GM12878 (cell line): ENCODE measurements around the gene DYNC1I1. TPM values are rescaled to one million over a fixed set of nuclear protein-coding genes. Genes with fewer than 3 reads are reported as not detected.

Experiments
- ATAC-seq: fragments of 200-7000 bp; cut with Tn5 transposase; 3 replicates; pipeline ENCODE4 v1.9.1; 2020; ENCODE audit warnings: mild to moderate bottlenecking, moderate library complexity
- BruUV-seq: library from RNA; stranded (reverse); fragments of 400-500 nt; replicated peaks from 2 replicates; lab custom pipeline; 2021; lab: Mats Ljungman, UMichigan
- CTCF ChIA-PET: fragments of 300-600 bp; sonication (Branson Sonifier 250); formaldehyde crosslinking; extraction: SDS; loops from one replicate; lab custom pipeline; 2021; ENCODE audit warnings: inconsistent platforms; lab: Yijun Ruan, JAX
- POLR2A ChIA-PET: fragments of 350-600 bp; formaldehyde crosslinking; extraction: SDS; loops from one replicate; lab custom pipeline; 2021; ENCODE audit warnings: inconsistent platforms; lab: Charles Lee
- RAD21 ChIA-PET: fragments of 300-600 bp; sonication (Branson Sonifier 250); formaldehyde crosslinking; loops from one replicate; lab custom pipeline; 2023; ENCODE audit warnings: antibody characterized with exemption; ENCODE audit not compliant: unreplicated experiment; lab: Charles Lee
- SMC1A ChIA-PET: fragments of 300-600 bp; sonication (Branson Sonifier 250); formaldehyde crosslinking; loops from one replicate; lab custom pipeline; 2023; ENCODE audit not compliant: unreplicated experiment, uncharacterized antibody; lab: Charles Lee
- DNase-seq: peaks from one replicate; pipeline ENCODE4 v3.0.0-alpha.2; 2011; ENCODE audit warnings: low read depth, low spot score
- FAIRE-seq: peaks from 3 replicates; lab custom pipeline; 2011; peaks lifted over from hg19 to GRCh38; lab: Jason Lieb, UNC
- H2AFZ ChIP-seq: 2 replicates; pipeline ENCODE4 v1.6.0; 2011; ENCODE audit warnings: low read depth, low read length, control low read depth; ENCODE audit not compliant: control insufficient read depth
- H3K27ac ChIP-seq: 2 replicates; pipeline ENCODE4 v1.5.1; 2011; ENCODE audit warnings: control low read depth; ENCODE audit not compliant: control insufficient read depth, insufficient read depth
- H3K27me3 ChIP-seq, 2 experiments: replicated peaks in 1 of 2; 2 replicates each; pipeline versions ENCODE4 v1.6.0 to v1.6.1; 2011; ENCODE audit warnings: low read length in 1 of 2; ENCODE audit not compliant: control insufficient read depth in 2 of 2, insufficient read depth in 2 of 2
- H3K36me3 ChIP-seq, 2 experiments: 2 replicates each; pipeline ENCODE4 v1.5.1; 2011; ENCODE audit warnings: low read length in 1 of 2; ENCODE audit not compliant: control insufficient read depth in 2 of 2, insufficient read depth in 2 of 2
- H3K4me1 ChIP-seq: 2 replicates; pipeline ENCODE4 v1.6.1; 2011; ENCODE audit warnings: mild to moderate bottlenecking, low read length, moderate library complexity, mixed read lengths; ENCODE audit not compliant: control insufficient read depth, insufficient read depth
- H3K4me2 ChIP-seq: 2 replicates; pipeline ENCODE4 v1.6.0; 2011; ENCODE audit warnings: control low read depth; ENCODE audit not compliant: control insufficient read depth, insufficient read depth
- H3K4me3 ChIP-seq: fragments of 200-600 bp; sonication (generic); 2 replicates; pipeline ENCODE4 v1.5.1; 2016
- H3K79me2 ChIP-seq: 2 replicates; pipeline ENCODE4 v1.6.0; 2011; ENCODE audit warnings: low read length; ENCODE audit not compliant: control insufficient read depth, insufficient read depth
- H3K9ac ChIP-seq: 2 replicates; pipeline ENCODE4 v1.8.0; 2011; ENCODE audit warnings: low read length, control low read depth, mixed read lengths; ENCODE audit not compliant: control insufficient read depth, insufficient read depth
- H3K9me3 ChIP-seq: replicated peaks from 3 replicates; pipeline ENCODE4 v1.5.1; 2011; ENCODE audit warnings: mild to moderate bottlenecking, low read length; ENCODE audit not compliant: control insufficient read depth, insufficient read depth
- H4K20me1 ChIP-seq: 2 replicates; pipeline ENCODE4 v1.6.0; 2011; ENCODE audit not compliant: control insufficient read depth, insufficient read depth
- ATF3 ChIP-seq: IDR thresholded peaks from 2 replicates; pipeline ENCODE4 v1.6.1; 2011; ENCODE audit warnings: low read depth, mild to moderate bottlenecking, low read length, moderate library complexity, borderline replicate concordance; ENCODE audit errors: extremely low read depth
- CBX3 ChIP-seq: fragments of 200-600 bp; sonication (generic); IDR thresholded peaks from 2 replicates; pipeline ENCODE4 v1.6.1; 2016; ENCODE audit warnings: low read depth, borderline replicate concordance
- CHD4 ChIP-seq: fragments of 200-600 bp; sonication (generic); IDR thresholded peaks from 2 replicates; pipeline ENCODE4 v1.6.1; 2016; ENCODE audit warnings: mild to moderate bottlenecking
- HDAC6 ChIP-seq: fragments of 200-600 bp; sonication (generic); IDR thresholded peaks from one replicate; pipeline ENCODE4 v1.8.0; 2017; ENCODE audit warnings: antibody characterized with exemption; ENCODE audit not compliant: unreplicated experiment
- MEF2A ChIP-seq: IDR thresholded peaks from 2 replicates; pipeline ENCODE4 v1.6.1; 2011; ENCODE audit warnings: low read depth, mild to moderate bottlenecking, low read length, moderate library complexity; ENCODE audit not compliant: insufficient read depth
- NR2C1 ChIP-seq: fragments of 450-650 bp; IDR thresholded peaks from 2 replicates; pipeline ENCODE4 v1.6.1; 2017; ENCODE audit warnings: antibody characterized with exemption, mild to moderate bottlenecking, moderate library complexity
- PAX5 ChIP-seq: IDR thresholded peaks from 2 replicates; pipeline ENCODE4 v1.6.1; 2011; ENCODE audit warnings: low read depth, low read length, borderline replicate concordance
- POLR2AphosphoS2 ChIP-seq: IDR thresholded peaks from 2 replicates; pipeline ENCODE4 v1.6.1; 2011; ENCODE audit warnings: low read depth, mild to moderate bottlenecking, low read length, improper control_type of control experiment, moderate library complexity
- SP1 ChIP-seq: IDR thresholded peaks from one replicate; pipeline ENCODE4 v1.6.1; 2011; ENCODE audit warnings: low read depth, low read length
- TARDBP ChIP-seq: IDR thresholded peaks from 2 replicates; pipeline ENCODE4 v1.6.1; 2016; ENCODE audit warnings: borderline replicate concordance
- TCF7 ChIP-seq: IDR thresholded peaks from 2 replicates; pipeline ENCODE4 v1.6.1; 2014; ENCODE audit warnings: antibody characterized with exemption, borderline replicate concordance
- WRNIP1 ChIP-seq: IDR thresholded peaks from 2 replicates; pipeline ENCODE4 v1.6.1; 2011; ENCODE audit warnings: low read depth, low read length, improper control_type of control experiment, borderline replicate concordance
- ZBTB40 ChIP-seq: fragments of 450-650 bp; IDR thresholded peaks from 2 replicates; pipeline ENCODE4 v1.6.1; 2016; ENCODE audit warnings: mild to moderate bottlenecking, moderate library complexity, borderline replicate concordance
- ZNF687 ChIP-seq: fragments of 450-650 bp; IDR thresholded peaks from 2 replicates; pipeline ENCODE4 v1.6.1; 2017; ENCODE audit warnings: mild to moderate bottlenecking, moderate library complexity
- WGBS: methylation state at CpG from one replicate; pipeline ENCODE4 v1.1.6; 2016; ENCODE audit warnings: low lambda C conversion rate; ENCODE audit not compliant: insufficient replicate concordance, insufficient coverage; ENCODE audit errors: missing lambda C conversion rate; 5-methylcytosine and 5-hydroxymethylcytosine counted together
- in situ Hi-C: fragments of 300-500 bp; cut with MboI; formaldehyde crosslinking; loops from 9 replicates; pipeline ENCODE4 v1.14.3; 2018; ENCODE audit warnings: mixed read lengths
- intact Hi-C: fragments of 100-400 bp; cut with micrococcal nuclease; formaldehyde crosslinking; loops from one replicate; pipeline ENCODE4 v1.14.2; 2022; ENCODE audit not compliant: unreplicated experiment
- polyA plus RNA-seq, 11 experiments: library from polyadenylated mRNA; depleted of rRNA in 4 of 11; unstranded in 6 of 11; stranded (reverse) in 5 of 11; fragments of >200 nt; fragmentation: Nextera tagmentation in 4 of 11; fragmentation: Illumina TruSeq in 1 of 11; extraction: Ambion mirVana in 4 of 11; extraction: Trizol in 1 of 11; gene quantifications; 1 replicate in 1 of 11; 2 replicates in 10 of 11; pipeline versions ENCODE4 v1.2.1 to v1.2.3, GENCODE V29; 2011 to 2016; ENCODE audit warnings: inconsistent platforms in 2 of 11, missing spikeins in 2 of 11, low read depth in 1 of 11
- total RNA-seq, 4 experiments: library from RNA; depleted of rRNA in 3 of 4; stranded (reverse); fragments of >200 nt in 3 of 4; fragmentation: Illumina TruSeq in 1 of 4; extraction: Trizol in 1 of 4; gene quantifications; 2 replicates each; pipeline versions ENCODE4 v1.2.1 to v1.2.3, GENCODE V29; 2013 to 2021

DYNC1I1 gene
- total and polyA plus RNA-seq, 10 of the 15 experiments (the other 5 are each of a cell fraction or from before 2014, with no cell fraction given), result 0.05 to 0.91 (median 0.14) TPM; not detected in 3

GRCh38 chr7:95749044-95749443 lies 23.3 kb upstream of the DYNC1I1 start:
- SMC1A ChIA-PET, result no interaction called here
- H4K20me1 ChIP-seq, result no peaks in the 10 kb centered on the region
- no peak overlapping the region for H3K27ac ChIP-seq
- ATAC-seq (no peak), DNase-seq (no peak), FAIRE-seq (no peak)
- H3K79me2 ChIP-seq, result no peaks in the 10 kb centered on the region
- no peak overlapping the region for H3K4me2 ChIP-seq
- no peak overlapping the region for H2AFZ ChIP-seq
- no peaks in the 10 kb centered on the region for H3K36me3 ChIP-seq
- CTCF ChIA-PET, result interaction anchor here (1.2 kb wide), 1 partner anchor 10 kb away, joined by 3 read pairs; no protein-coding TSS in a partner anchor
- no peaks in the 10 kb centered on the region for H3K9me3 ChIP-seq
- RAD21 ChIA-PET, result no interaction called here
- no peaks in the 10 kb centered on the region for H3K4me1 ChIP-seq
- POLR2A ChIA-PET, result interaction anchor here (0.6 kb wide), 1 partner anchor 59 kb away, joined by 12 read pairs; no protein-coding TSS in a partner anchor
- BruUV-seq, result no TSS peak
- intact Hi-C loops (no loop called here), in situ Hi-C loops (no loop called here)
- no peaks in the 10 kb centered on the region for H3K27me3 ChIP-seq
- no peak overlapping the region for H3K9ac ChIP-seq
- no peak overlapping the region for H3K4me3 ChIP-seq
- WGBS, result 1% methylated on average over 3 of the region's 3 CpGs
- TF ChIP-seq SP1 (no peak), CHD4 (no peak), TARDBP (no peak), ATF3 (no peak), ZNF687 (no peak), HDAC6 (no peak), POLR2AphosphoS2 (no peak), MEF2A (no peak), WRNIP1 (no peak), ZBTB40 (no peak), PAX5 (no peak), CBX3 (no peak), TCF7 (no peak), NR2C1 (no peak)
